K562 (cell line): Measurements from ENCODE around the gene LRRC25. TPM values are rescaled to one million over a fixed set of nuclear protein-coding genes. Genes with fewer than 3 reads are reported as not detected.
"Not testable (repeated sequence)": the region's sequence is repeated elsewhere in the genome, so short reads cannot be mapped to it uniquely, and the experiment has no call there.

Experiments used
- ATF4 ChIP-seq: fragments of 450-650 bp; formaldehyde crosslinking; IDR thresholded peaks from 2 replicates; pipeline ENCODE4 v1.4.0; 2022; ENCODE audit warnings: mild to moderate bottlenecking, moderate library complexity
- CREB3 ChIP-seq: fragments of 450-650 bp; conservative IDR thresholded peaks from 2 replicates; pipeline ENCODE4 v1.6.1; 2016; ENCODE audit warnings: missing genetic modification characterization, low read depth, mild to moderate bottlenecking, missing compliant biosample characterization, moderate library complexity
- LARP7 ChIP-seq: fragments of 450-650 bp; IDR thresholded peaks from 2 replicates; pipeline ENCODE4 v1.6.1; 2016
- MECOM ChIP-seq: fragments of 250-450 bp; sonication (Bioruptor Pico); IDR thresholded peaks from 2 replicates; pipeline ENCODE4 v1.8.0; 2022; ENCODE audit warnings: inconsistent platforms
- MYC ChIP-seq, 2 experiments: fragments of 250-450 bp in 1 of 2; sonication (Bioruptor Pico) in 1 of 2; IDR thresholded peaks; 2 replicates each; pipeline versions ENCODE4 v1.5.1 to v1.6.1; 2012 to 2021; ENCODE audit warnings: low read depth in 2 of 2, borderline replicate concordance in 1 of 2, improper control_type of control experiment in 1 of 2, low read length in 1 of 2, mild to moderate bottlenecking in 1 of 2, moderate library complexity in 1 of 2
- PTRF ChIP-seq: fragments of 450-650 bp; IDR thresholded peaks from 2 replicates; pipeline ENCODE4 v1.6.1; 2016; ENCODE audit warnings: mild to moderate bottlenecking, missing genetic modification characterization, missing compliant biosample characterization
- PTTG1 ChIP-seq: fragments of 450-650 bp; IDR thresholded peaks from 2 replicates; pipeline ENCODE4 v1.6.1; 2016; ENCODE audit warnings: low read depth, mild to moderate bottlenecking, missing genetic modification characterization, missing compliant biosample characterization
- ZFX ChIP-seq: sonication (generic); formaldehyde crosslinking; IDR thresholded peaks from 2 replicates; pipeline ENCODE4 v1.8.0; 2022; ENCODE audit warnings: mild to moderate bottlenecking, missing genetic modification reagents, moderate library complexity
- ZNF133 ChIP-seq: fragments of 250-450 bp; sonication (Bioruptor Pico); IDR thresholded peaks from 2 replicates; pipeline ENCODE4 v1.4.0; 2020; ENCODE audit warnings: mild to moderate bottlenecking
- ZNF165 ChIP-seq: fragments of 250-450 bp; sonication (Bioruptor Pico); IDR thresholded peaks from 2 replicates; pipeline ENCODE4 v1.4.0; 2020; ENCODE audit warnings: borderline replicate concordance
- ZNF740 ChIP-seq, 3 experiments: fragments of 200-800 bp in 1 of 3; sonication (Bioruptor generic) in 1 of 3; sonication (generic) in 1 of 3; formaldehyde crosslinking in 1 of 3; IDR thresholded peaks; 2 replicates each; pipeline versions ENCODE4 v1.6.1 to v1.8.0; 2016 to 2022; ENCODE audit warnings: mild to moderate bottlenecking in 2 of 3, missing compliant biosample characterization in 2 of 3, missing genetic modification characterization in 2 of 3, missing genetic modification reagents in 1 of 3
- polyA plus RNA-seq, 8 experiments: library from polyadenylated mRNA; depleted of rRNA in 4 of 8; stranded (reverse) in 5 of 8; unstranded in 3 of 8; fragments of >200 nt; fragmentation: Nextera tagmentation in 2 of 8; fragmentation: Illumina TruSeq in 1 of 8; extraction: Ambion mirVana in 2 of 8; extraction: Trizol in 1 of 8; gene quantifications; 2 replicates each; pipeline versions ENCODE4 v1.2.1 to v1.2.3, GENCODE V29; 2011 to 2014; ENCODE audit warnings: inconsistent platforms in 1 of 8, missing spikeins in 1 of 8
- total RNA-seq, 7 experiments: library from RNA; depleted of rRNA in 6 of 7; stranded (reverse); fragments of >200 nt in 6 of 7; fragmentation: Illumina TruSeq in 2 of 7; extraction: Trizol in 2 of 7; gene quantifications; 2 replicates each; pipeline versions ENCODE4 v1.2.1 to v1.2.3, GENCODE V29; 2011 to 2021; ENCODE audit warnings: low replicate concordance in 1 of 7

Gene LRRC25
- total and polyA plus RNA-seq, 9 of the 15 experiments (the other 6 are each of a cell fraction or from before 2014, with no cell fraction given), result 0.07 to 0.36 (median 0.10) TPM; not detected in 3

- TF ChIP-seq ZNF740 (CRISPR knock-in tag; IDR thresholded peaks at IDR 0.05); MYC (IDR thresholded peaks at IDR 0.05; ENCODE audit: low read depth, low read length): not testable (repeated sequence)
- peak in 1 of 2 experiments; percentile 60; a peak in 2 of 4 replicates for TF ChIP-seq ZNF740 (tag; IDR thresholded peaks at IDR 0.05)
- peak; percentile 58; the same call in 1 of the 2 replicates for TF ChIP-seq MYC (CRISPR knock-in tag; IDR thresholded peaks at IDR 0.05; ENCODE audit: borderline replicate concordance, low read depth)
- TF ChIP-seq PTRF (tag), result peak; percentile 72; the same call in 1 of the 2 replicates
- TF ChIP-seq ZFX (CRISPR knock-in tag), result peak; percentile 19
- TF ChIP-seq ZNF133, result 0 out of 2 replicates have a peak, but pooled peaks have one; percentile 34
- peak; percentile 14; the same call in 1 of the 2 replicates for TF ChIP-seq LARP7
- 0 out of 2 replicates have a peak, but pooled peaks have one; percentile 22 for TF ChIP-seq ZNF165 (CRISPR knock-in tag)
- peak; percentile 52; the same call in 1 of the 2 replicates for TF ChIP-seq PTTG1
- 0 out of 2 replicates have a peak, but pooled peaks have one; percentile 30 for TF ChIP-seq ATF4
- TF ChIP-seq CREB3 (tag), result peak; percentile 79; the same call in 1 of the 2 replicates
- peak; percentile 55 for TF ChIP-seq MECOM
Observed at GRCh38 chr19:18364277-18364825, 33.1 kb downstream of the LRRC25 start (continued).
